H1 (cell line): Measurements from ENCODE around the gene POLR3F. TPM values are rescaled to one million over a fixed set of nuclear protein-coding genes. Genes with fewer than 3 reads are reported as not detected.

Experiments used
- CTCF ChIA-PET: fragments of 300-600 bp; sonication (Branson Sonifier 250); formaldehyde crosslinking; loops from one replicate; lab custom pipeline; 2021; ENCODE audit not compliant: partially characterized antibody; lab: Charles Lee
- POLR2A ChIA-PET: fragments of 300-600 bp; sonication (Branson Sonifier 250); formaldehyde crosslinking; loops from one replicate; lab custom pipeline; 2021; ENCODE audit warnings: inconsistent platforms; ENCODE audit not compliant: partially characterized antibody; lab: Charles Lee
- DNase-seq, 2 experiments: peaks; one replicate each; pipeline versions ENCODE4 v3.0.0 to v3.0.0-alpha.2; 2010 to 2022; ENCODE audit warnings: low spot score in 2 of 2, low read depth in 1 of 2, mixed read lengths in 1 of 2
- FAIRE-seq: peaks from 2 replicates; lab custom pipeline; 2011; peaks lifted over from hg19 to GRCh38; lab: Jason Lieb, UNC
- H2AFZ ChIP-seq: 2 replicates; pipeline ENCODE4 v1.8.1; 2012; ENCODE audit warnings: low read length, inconsistent platforms
- H2AK5ac ChIP-seq: 2 replicates; pipeline ENCODE4 v1.6.1; 2013; ENCODE audit warnings: low read depth, low read length
- H2BK120ac ChIP-seq: replicated peaks from 2 replicates; pipeline ENCODE3; 2013; ENCODE audit warnings: low read depth, low read length, inconsistent platforms
- H2BK12ac ChIP-seq: 2 replicates; pipeline ENCODE4 v1.6.1; 2013; ENCODE audit warnings: low read depth, low read length
- H2BK15ac ChIP-seq: 2 replicates; pipeline ENCODE4 v1.6.1; 2013; ENCODE audit warnings: low read length
- H2BK20ac ChIP-seq: 2 replicates; pipeline ENCODE4 v1.6.1; 2013; ENCODE audit warnings: low read length
- H2BK5ac ChIP-seq: 2 replicates; pipeline ENCODE4 v1.6.1; 2013; ENCODE audit warnings: low read depth, low read length
- H3K14ac ChIP-seq: 2 replicates; pipeline ENCODE4 v1.6.1; 2013; ENCODE audit warnings: inconsistent platforms; ENCODE audit not compliant: insufficient read length
- H3K18ac ChIP-seq: 2 replicates; pipeline ENCODE4 v1.6.1; 2013; ENCODE audit warnings: low read length; ENCODE audit errors: extremely low read depth
- H3K23ac ChIP-seq: 2 replicates; pipeline ENCODE4 v1.6.1; 2013; ENCODE audit warnings: inconsistent platforms; ENCODE audit not compliant: insufficient read length
- H3K23me2 ChIP-seq: 2 replicates; pipeline ENCODE4 v1.6.1; 2013; ENCODE audit warnings: low read depth, low read length
- H3K27ac ChIP-seq: 2 replicates; pipeline ENCODE4 v1.6.1; 2011; ENCODE audit warnings: low read depth, low read length, inconsistent platforms
- H3K27me3 ChIP-seq, 4 experiments: replicated peaks in 1 of 4; 1 replicate in 1 of 4; 2 replicates in 3 of 4; pipeline versions ENCODE4 v1.6.1 to v1.8.1; 2011 to 2013; ENCODE audit warnings: low read length in 3 of 4, mild to moderate bottlenecking in 3 of 4, inconsistent platforms in 2 of 4, mixed read lengths in 2 of 4, moderate library complexity in 1 of 4; ENCODE audit not compliant: control insufficient read depth in 3 of 4, insufficient read depth in 3 of 4; ENCODE audit errors: extremely low read depth in 1 of 4
- H3K36me3 ChIP-seq, 4 experiments: 2 replicates each; pipeline versions ENCODE4 v1.6.1 to v1.8.1; 2011 to 2013; ENCODE audit warnings: mild to moderate bottlenecking in 4 of 4, low read length in 3 of 4, moderate library complexity in 2 of 4, control low read depth in 1 of 4, inconsistent platforms in 1 of 4; ENCODE audit not compliant: insufficient read depth in 4 of 4, control insufficient read depth in 2 of 4
- H3K4ac ChIP-seq: replicated peaks from 2 replicates; pipeline ENCODE3; 2013; ENCODE audit warnings: low read length, low read depth, mixed read lengths, inconsistent platforms; ENCODE audit not compliant: insufficient read length
- H3K4me1 ChIP-seq, 4 experiments: replicated peaks in 1 of 4; 1 replicate in 1 of 4; 2 replicates in 3 of 4; pipeline versions ENCODE4 v1.6.1 to v1.8.1; 2011 to 2013; ENCODE audit warnings: low read length in 3 of 4, inconsistent platforms in 2 of 4, mixed read lengths in 1 of 4; ENCODE audit not compliant: insufficient read depth in 4 of 4, control insufficient read depth in 3 of 4
- H3K4me2 ChIP-seq, 2 experiments: 2 replicates each; pipeline versions ENCODE4 v1.6.1 to v1.8.1; 2011 to 2013; ENCODE audit warnings: low read depth in 2 of 2, low read length in 2 of 2, control low read depth in 1 of 2, inconsistent platforms in 1 of 2, mild to moderate bottlenecking in 1 of 2; ENCODE audit not compliant: insufficient read depth in 1 of 2
- H3K4me3 ChIP-seq, 4 experiments: fragments of 200-600, 300-600 bp in 1 of 4; sonication (generic), shearing (Covaris generic), sonication (Bioruptor Twin) in 1 of 4; 2 replicates each; pipeline versions ENCODE4 v1.5.1 to v1.8.1; 2011 to 2016; ENCODE audit warnings: low read length in 4 of 4, low read depth in 3 of 4, control low read depth in 2 of 4, inconsistent platforms in 2 of 4, mild to moderate bottlenecking in 2 of 4, mixed read lengths in 1 of 4, moderate library complexity in 1 of 4; ENCODE audit not compliant: insufficient read depth in 2 of 4; ENCODE audit errors: extremely low read depth in 1 of 4
- H3K56ac ChIP-seq: replicated peaks from 2 replicates; pipeline ENCODE3; 2013; ENCODE audit warnings: low read depth, mild to moderate bottlenecking, mixed read lengths, low read length, inconsistent platforms; ENCODE audit not compliant: insufficient read length
- H3K79me1 ChIP-seq: 2 replicates; pipeline ENCODE4 v1.6.1; 2013; ENCODE audit warnings: low read depth, low read length, control low read depth
- H3K79me2 ChIP-seq, 2 experiments: 2 replicates each; pipeline versions ENCODE4 v1.6.1 to v1.8.1; 2012 to 2013; ENCODE audit warnings: low read length in 2 of 2, mild to moderate bottlenecking in 2 of 2, inconsistent platforms in 1 of 2; ENCODE audit not compliant: insufficient read depth in 2 of 2, control insufficient read depth in 1 of 2
- H3K9ac ChIP-seq, 4 experiments: replicated peaks in 1 of 4; 1 replicate in 1 of 4; 2 replicates in 3 of 4; pipeline versions ENCODE4 v1.6.1 to v1.8.1; 2011 to 2013; ENCODE audit warnings: low read depth in 3 of 4, low read length in 3 of 4, control low read depth in 2 of 4, mild to moderate bottlenecking in 2 of 4, moderate library complexity in 2 of 4, inconsistent platforms in 1 of 4; ENCODE audit errors: extremely low read depth in 1 of 4
- H3K9me3 ChIP-seq, 2 experiments: 2 replicates each; pipeline versions ENCODE4 v1.6.1 to v1.8.1; 2012 to 2013; ENCODE audit warnings: mild to moderate bottlenecking in 2 of 2, moderate library complexity in 2 of 2, control low read depth in 1 of 2, inconsistent platforms in 1 of 2, low read depth in 1 of 2, low read length in 1 of 2, mixed read lengths in 1 of 2; ENCODE audit not compliant: insufficient read depth in 2 of 2
- H4K20me1 ChIP-seq, 2 experiments: replicated peaks in 1 of 2; 2 replicates each; pipeline versions ENCODE3 to v1.8.1; 2011 to 2013; ENCODE audit warnings: inconsistent platforms in 2 of 2, low read length in 2 of 2, mild to moderate bottlenecking in 1 of 2; ENCODE audit not compliant: insufficient read depth in 2 of 2, control insufficient read depth in 1 of 2
- H4K5ac ChIP-seq: 2 replicates; pipeline ENCODE4 v1.6.1; 2013; ENCODE audit warnings: low read length, low read depth, mixed read lengths, inconsistent platforms; ENCODE audit not compliant: insufficient read length
- H4K8ac ChIP-seq: 2 replicates; pipeline ENCODE4 v1.8.0; 2013; ENCODE audit warnings: mild to moderate bottlenecking, moderate library complexity, low read length, inconsistent platforms; ENCODE audit not compliant: insufficient read depth; ENCODE audit errors: extremely low read depth
- H4K91ac ChIP-seq: replicated peaks from 2 replicates; pipeline ENCODE3; 2013; ENCODE audit warnings: low read length, mixed read lengths, inconsistent platforms; ENCODE audit not compliant: insufficient read length
- EZH2 ChIP-seq: fragments of 200-600 bp; sonication (generic); IDR thresholded peaks from 2 replicates; pipeline ENCODE4 v1.7.1; 2012; ENCODE audit warnings: low read depth, mild to moderate bottlenecking, moderate library complexity, low read length, inconsistent platforms; ENCODE audit not compliant: severe bottlenecking
- FOSL1 ChIP-seq: IDR thresholded peaks from 2 replicates; pipeline ENCODE4 v1.6.1; 2011; ENCODE audit warnings: mild to moderate bottlenecking, low read depth, low read length, moderate library complexity; ENCODE audit not compliant: insufficient read depth
- HDAC2 ChIP-seq, 2 experiments: fragments of 300-600 bp in 1 of 2; sonication (generic) in 1 of 2; IDR thresholded peaks; 2 replicates each; pipeline ENCODE4 v1.6.1; 2011 to 2012; ENCODE audit warnings: low read depth in 2 of 2, low read length in 2 of 2, mild to moderate bottlenecking in 2 of 2, moderate library complexity in 2 of 2, borderline replicate concordance in 1 of 2, inconsistent platforms in 1 of 2
- HDAC6 ChIP-seq: IDR thresholded peaks from one replicate; pipeline ENCODE4 v1.7.1; 2012; ENCODE audit warnings: low read depth, mild to moderate bottlenecking, inconsistent platforms, low read length, moderate library complexity
- JUN ChIP-seq: IDR thresholded peaks from 2 replicates; pipeline ENCODE4 v1.6.1; 2011; ENCODE audit warnings: low read depth, mild to moderate bottlenecking, improper control_type of control experiment, low read length
- KDM5A ChIP-seq: fragments of 200-600 bp; IDR thresholded peaks from 2 replicates; pipeline ENCODE4 v1.7.1; 2012; ENCODE audit warnings: mild to moderate bottlenecking, low read length, inconsistent platforms, mixed read lengths
- MAFK ChIP-seq: IDR thresholded peaks from 2 replicates; pipeline ENCODE4 v1.6.1; 2012; ENCODE audit warnings: low read depth, mild to moderate bottlenecking, improper control_type of control experiment, low read length
- RAD21 ChIP-seq, 2 experiments: IDR thresholded peaks in 1 of 2; conservative IDR thresholded peaks in 1 of 2; 2 replicates each; pipeline ENCODE4 v1.6.1; 2011; ENCODE audit warnings: low read depth in 2 of 2, low read length in 2 of 2, improper control_type of control experiment in 1 of 2, inconsistent platforms in 1 of 2, mild to moderate bottlenecking in 1 of 2, moderate library complexity in 1 of 2
- SIRT6 ChIP-seq: IDR thresholded peaks from one replicate; pipeline ENCODE4 v1.7.1; 2012; ENCODE audit warnings: low read length, inconsistent platforms
- SUZ12 ChIP-seq: fragments of 200-600 bp; sonication (generic); IDR thresholded peaks from 2 replicates; pipeline ENCODE4 v1.6.1; 2012; ENCODE audit warnings: mild to moderate bottlenecking, inconsistent platforms, low read length, moderate library complexity, mixed read lengths
- YY1 ChIP-seq: IDR thresholded peaks from 2 replicates; pipeline ENCODE4 v1.6.1; 2011; ENCODE audit warnings: low read depth, mild to moderate bottlenecking, low read length
- WGBS, 2 experiments: shearing (Covaris generic) in 1 of 2; methylation state at CpG; one replicate each; pipeline versions ENCODE4 v1.1.6 to v1.1.7; 2013 to 2015; ENCODE audit warnings: low lambda C conversion rate in 2 of 2, mixed read lengths in 2 of 2, inconsistent platforms in 1 of 2, low coverage in 1 of 2, missing lambda C conversion rate in 1 of 2; ENCODE audit not compliant: insufficient replicate concordance in 2 of 2, insufficient coverage in 1 of 2, insufficient read length in 1 of 2; ENCODE audit errors: extremely low coverage in 1 of 2, missing lambda C conversion rate in 1 of 2; 5-methylcytosine and 5-hydroxymethylcytosine counted together
- polyA plus RNA-seq, 7 experiments: library from polyadenylated mRNA; depleted of rRNA in 3 of 7; stranded (reverse) in 5 of 7; unstranded in 2 of 7; fragments of >200 nt in 5 of 7; fragments of 200-250 nt in 2 of 7; gene quantifications; 1 replicate in 5 of 7; 2 replicates in 1 of 7; 4 replicates in 1 of 7; pipeline versions ENCODE4 v1.2.1 to v1.2.3, GENCODE V29; 2011 to 2013; ENCODE audit warnings: missing spikeins in 2 of 7, mixed read lengths in 2 of 7
- total RNA-seq: library from RNA; stranded (reverse); fragmentation: NEBNext Ultra II Directional; extraction: Animal tissue kit (Norgen Biotek cat#: 25700); gene quantifications from 2 replicates; pipeline ENCODE4 v1.2.1, GENCODE V29; 2021

POLR3F gene
- total and polyA plus RNA-seq, 2 of the 8 experiments (the other 6 are each of a cell fraction or from before 2014, with no cell fraction given), result 5.7 to 14.0 TPM

GRCh38 chr20:18443886-18444285 is 23.3 kb upstream of the POLR3F start:
- no peak for TF ChIP-seq KDM5A
- no peak for TF ChIP-seq YY1
- no peak for TF ChIP-seq HDAC2 (IDR thresholded peaks at IDR 0.05; ENCODE audit: borderline replicate concordance in 1 of 2, low read depth in 2 of 2, low read length in 2 of 2)
- TF ChIP-seq HDAC6, result no peak
- no peak for TF ChIP-seq RAD21 (IDR thresholded peaks at IDR 0.05 in 1 of 2, conservative IDR thresholded peaks at IDR 0.05 in 1 of 2; ENCODE audit: low read depth in 2 of 2, low read length in 2 of 2)
- no peak for TF ChIP-seq FOSL1
- TF ChIP-seq SIRT6, result no peak
- no peak for TF ChIP-seq JUN
- TF ChIP-seq MAFK, result no peak
- no peak for TF ChIP-seq SUZ12
- TF ChIP-seq EZH2, result no peak
- no peak overlapping the region for H3K4ac ChIP-seq
- no peak overlapping the region for H2BK12ac ChIP-seq
- H3K4me1 ChIP-seq, result no peaks in the 10 kb centered on the region
- H3K79me1 ChIP-seq, result no peaks in the 10 kb centered on the region
- CTCF ChIA-PET, result interaction anchor here (1.2 to 1.4 kb wide), 3 partner anchors 8 to 11 kb away, joined by 3 to 4 read pairs (median 3); no protein-coding TSS in a partner anchor
- H2BK5ac ChIP-seq, result no peak overlapping the region
- H4K91ac ChIP-seq, result no peak overlapping the region
- H3K23me2 ChIP-seq, result no peaks in the 10 kb centered on the region
- H3K14ac ChIP-seq, result no peak overlapping the region
- no peak overlapping the region for H2BK20ac ChIP-seq
- FAIRE-seq, result no peak
- no peak overlapping the region for H3K4me3 ChIP-seq
- H3K9ac ChIP-seq, result no peak overlapping the region; a peak in 1 of 7 replicates
- no peak overlapping the region for H2AFZ ChIP-seq
- H2BK15ac ChIP-seq, result no peak overlapping the region
- no peak overlapping the region for H4K5ac ChIP-seq
- H3K27ac ChIP-seq, result no peak overlapping the region
- H3K9me3 ChIP-seq, result no peaks in the 10 kb centered on the region
- no peaks in the 10 kb centered on the region for H3K27me3 ChIP-seq
- no peaks in the 10 kb centered on the region for H3K36me3 ChIP-seq
- H4K20me1 ChIP-seq, result no peaks in the 10 kb centered on the region
- DNase-seq, result no peak
- no peak overlapping the region for H3K56ac ChIP-seq
- no peaks in the 10 kb centered on the region for H3K79me2 ChIP-seq
- no peak overlapping the region for H4K8ac ChIP-seq
- H2BK120ac ChIP-seq, result no peak overlapping the region
- no peak overlapping the region for H3K4me2 ChIP-seq
- no peak overlapping the region for H3K23ac ChIP-seq
- POLR2A ChIA-PET, result interaction anchor here (0.8 kb wide), 1 partner anchor 128 kb away, joined by 3 read pairs; no protein-coding TSS in a partner anchor
- 90% methylated on average over 4 of the region's 4 CpGs; no CpG with 5 or more reads in 1 of the 2 experiments for WGBS, 2 experiments
- no peak overlapping the region for H2AK5ac ChIP-seq
- H3K18ac ChIP-seq, result no peak overlapping the region
